ENCODE data around the gene MATR3.

GRCh38 chr5:139340051-139340450 lies 46.5 kb downstream of the MATR3 start:
- TF ChIP-seq CTCF (IDR thresholded peaks at IDR 0.05 in 4 of 5, conservative IDR thresholded peaks at IDR 0.05 in 1 of 5) (no peak), POLR2A (IDR thresholded peaks at IDR 0.05) (no peak)
